Neural cell (in vitro differentiated cells): ENCODE data around the gene IQCN. TPM values are rescaled to one million over a fixed set of nuclear protein-coding genes. Genes with fewer than 3 reads are reported as not detected.

ENCODE experiments used
- H2AFZ ChIP-seq: fragments of 200-600, 300-800 bp; sonication (generic), shearing (Covaris generic); 2 replicates; pipeline ENCODE4 v1.6.0; 2014; ENCODE audit warnings: low read depth, mild to moderate bottlenecking, antibody characterized with exemption, low read length, moderate library complexity
- H3F3A ChIP-seq: fragments of 200-600 bp; shearing (Covaris generic); 2 replicates; pipeline ENCODE4 v1.6.1; 2016; ENCODE audit warnings: mild to moderate bottlenecking, moderate library complexity, mixed read lengths, antibody characterized with exemption, low read length; ENCODE audit not compliant: insufficient read depth, poor library complexity, severe bottlenecking
- H3K27ac ChIP-seq: fragments of 200-600, 300-800 bp; sonication (generic), shearing (Covaris generic); 2 replicates; pipeline ENCODE4 v1.5.1; 2014; ENCODE audit warnings: mild to moderate bottlenecking, low read length, moderate library complexity
- H3K27me3 ChIP-seq: fragments of 300-800, 200-600 bp; sonication (generic), shearing (Covaris generic); 2 replicates; pipeline ENCODE4 v1.6.0; 2014; ENCODE audit warnings: mild to moderate bottlenecking, low read depth, low read length, moderate library complexity; ENCODE audit not compliant: insufficient read depth
- H3K36me3 ChIP-seq: fragments of 300-800, 200-600 bp; sonication (generic), shearing (Covaris generic); 2 replicates; pipeline ENCODE4 v1.5.1; 2014; ENCODE audit warnings: mild to moderate bottlenecking, antibody characterized with exemption, low read length, moderate library complexity; ENCODE audit not compliant: insufficient read depth
- H3K4me2 ChIP-seq: fragments of 300-800, 200-600 bp; sonication (generic), shearing (Covaris generic); 2 replicates; pipeline ENCODE4 v1.6.0; 2014; ENCODE audit warnings: mild to moderate bottlenecking, low read length
- H3K4me3 ChIP-seq: fragments of 300-800, 200-600 bp; sonication (generic), shearing (Covaris generic); 2 replicates; pipeline ENCODE4 v1.5.1; 2014; ENCODE audit warnings: mild to moderate bottlenecking, low read length, moderate library complexity
- H3K79me2 ChIP-seq: fragments of 200-600 bp; shearing (Covaris generic); replicated peaks from 2 replicates; pipeline ENCODE4 v1.6.0; 2014; ENCODE audit warnings: mild to moderate bottlenecking, low read length, moderate library complexity; ENCODE audit not compliant: insufficient read depth
- H3K9ac ChIP-seq: fragments of 300-800, 200-600 bp; sonication (generic), shearing (Covaris generic); 2 replicates; pipeline ENCODE4 v1.6.1; 2016; ENCODE audit warnings: mild to moderate bottlenecking, low read length, mixed read lengths
- H3K9me2 ChIP-seq: fragments of 200-600 bp; shearing (Covaris generic); 2 replicates; pipeline ENCODE4 v1.6.1; 2016; ENCODE audit warnings: mild to moderate bottlenecking, low read length, mixed read lengths; ENCODE audit not compliant: insufficient read depth
- H3K9me3 ChIP-seq: fragments of 200-600, 300-800 bp; sonication (generic), shearing (Covaris generic); 2 replicates; pipeline ENCODE4 v1.6.1; 2016; ENCODE audit warnings: mild to moderate bottlenecking, mixed run types, low read length, moderate library complexity, mixed read lengths
- H4K20me1 ChIP-seq: fragments of 200-600 bp; shearing (Covaris generic); 2 replicates; pipeline ENCODE4 v1.6.1; 2016; ENCODE audit warnings: mild to moderate bottlenecking, mixed run types; ENCODE audit not compliant: insufficient read depth
- CTCF ChIP-seq: fragments of 450-650 bp; IDR thresholded peaks from 2 replicates; pipeline ENCODE4 v1.5.1; 2014; ENCODE audit warnings: antibody characterized with exemption, mild to moderate bottlenecking, moderate library complexity; ENCODE audit not compliant: poor library complexity, severe bottlenecking
- EP300 ChIP-seq: fragments of 450-650 bp; conservative IDR thresholded peaks from 2 replicates; pipeline ENCODE4 v1.6.1; 2014; ENCODE audit warnings: antibody characterized with exemption, mild to moderate bottlenecking, moderate library complexity; ENCODE audit not compliant: poor library complexity, severe bottlenecking
- EZH2 ChIP-seq: fragments of 200-600, 300-800 bp; shearing (Covaris generic), sonication (generic); IDR thresholded peaks from 2 replicates; pipeline ENCODE4 v1.6.1; 2014; ENCODE audit warnings: antibody characterized with exemption, low read length, borderline replicate concordance, mild to moderate bottlenecking; ENCODE audit not compliant: insufficient read depth, poor library complexity, severe bottlenecking
- MXI1 ChIP-seq: fragments of 450-650 bp; conservative IDR thresholded peaks from 2 replicates; pipeline ENCODE4 v1.6.1; 2014; ENCODE audit warnings: antibody characterized with exemption, mild to moderate bottlenecking; ENCODE audit not compliant: poor library complexity, severe bottlenecking
- POLR2AphosphoS5 ChIP-seq: IDR thresholded peaks from 2 replicates; pipeline ENCODE4 v1.6.1; 2012
- RAD21 ChIP-seq: fragments of 450-650 bp; conservative IDR thresholded peaks from 2 replicates; pipeline ENCODE4 v1.6.1; 2014; ENCODE audit warnings: antibody characterized with exemption, mild to moderate bottlenecking, moderate library complexity
- SMC3 ChIP-seq: fragments of 450-650 bp; conservative IDR thresholded peaks from 2 replicates; pipeline ENCODE4 v1.6.1; 2014; ENCODE audit warnings: antibody characterized with exemption, mild to moderate bottlenecking, moderate library complexity; ENCODE audit not compliant: poor library complexity
- TAF1 ChIP-seq: IDR thresholded peaks from 2 replicates; pipeline ENCODE4 v1.6.1; 2012; ENCODE audit warnings: low read depth
- polyA plus RNA-seq: library from polyadenylated mRNA; depleted of rRNA; stranded (reverse); fragments of >200 nt; gene quantifications from 2 replicates; pipeline ENCODE4 v1.2.3, GENCODE V29; 2014

IQCN gene
- polyA plus RNA-seq, 1 donor from 2014 or later = 2.5 TPM

DNA sequence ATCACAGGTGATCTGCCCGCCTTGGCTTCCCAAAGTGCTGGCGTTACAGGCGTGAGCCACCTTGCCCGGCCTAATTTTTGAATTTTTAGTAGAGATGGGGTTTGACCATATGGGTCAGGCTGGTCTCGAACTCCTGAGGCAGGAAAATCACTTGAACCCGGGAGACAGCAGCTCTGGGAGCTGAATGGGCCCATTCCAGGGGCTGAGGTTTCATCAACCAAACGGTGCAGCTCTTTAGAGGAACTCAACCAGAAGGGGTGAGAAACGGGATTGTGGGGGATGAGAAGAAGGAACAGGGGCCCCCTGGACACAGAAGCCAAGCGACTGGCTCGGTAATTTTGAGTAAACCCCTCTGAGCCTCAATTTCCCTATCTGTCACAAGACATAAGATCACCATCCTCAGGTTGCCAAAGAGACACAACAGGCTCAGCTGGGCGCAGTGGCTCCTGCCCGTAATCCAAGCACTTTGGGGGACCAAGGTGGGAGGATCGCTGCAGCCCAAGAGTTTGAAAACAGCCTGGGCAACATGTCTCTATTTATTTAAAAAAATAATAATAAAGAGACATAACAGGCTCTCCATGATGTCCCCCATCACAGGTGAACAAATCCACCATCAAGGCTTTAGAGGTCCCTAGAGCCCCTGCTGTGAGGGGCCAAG lies 562 bp downstream of the IQCN start:
- peaks cover 9% of the 10 kb centered on the region for H3K36me3 ChIP-seq
- H3K79me2 ChIP-seq = peaks cover 41% of the 10 kb centered on the region
- H3K27ac ChIP-seq = no peak overlapping the region
- H2AFZ ChIP-seq = no peak overlapping the region
- no peaks in the 10 kb centered on the region for H3K27me3 ChIP-seq
- peaks cover 29% of the 10 kb centered on the region for H4K20me1 ChIP-seq
- H3K4me2 ChIP-seq = no peak overlapping the region
- no peak overlapping the region for H3K4me3 ChIP-seq
- TF ChIP-seq EZH2 = no peak
- no peak for TF ChIP-seq TAF1
- no peak for TF ChIP-seq SMC3
- no peak for TF ChIP-seq EP300
- TF ChIP-seq RAD21 = no peak
- TF ChIP-seq MXI1 = no peak
- TF ChIP-seq POLR2AphosphoS5 = peak; percentile 1
- H3K9me3 ChIP-seq = no peaks in the 10 kb centered on the region
- H3K9ac ChIP-seq = no peak overlapping the region
- H3F3A ChIP-seq = no peaks in the 10 kb centered on the region
- H3K9me2 ChIP-seq = no peaks in the 10 kb centered on the region

DNA sequence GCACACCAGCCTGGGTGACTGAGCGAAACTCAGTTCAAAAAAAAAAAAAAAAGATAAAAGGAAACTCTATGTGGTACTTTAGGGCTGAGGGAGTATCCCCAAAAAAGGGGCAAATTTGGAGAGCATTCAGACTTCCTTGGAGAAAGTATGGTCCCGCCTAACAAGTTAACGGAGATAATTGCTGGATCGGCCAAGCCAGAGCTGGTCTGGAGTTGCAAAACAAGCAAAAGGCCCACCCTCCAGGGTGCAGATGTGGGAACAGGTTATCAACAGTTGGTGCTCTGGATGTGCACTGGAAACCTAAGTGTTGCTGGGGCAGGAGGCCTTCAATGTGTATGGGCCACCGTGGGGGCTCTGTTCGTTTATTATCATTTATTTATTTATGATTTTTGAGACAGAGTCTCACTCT lies 2.8 kb downstream of the IQCN start:
- H3K9ac ChIP-seq = no peak overlapping the region
- no peaks in the 10 kb centered on the region for H3K9me3 ChIP-seq
- no peaks in the 10 kb centered on the region for H3F3A ChIP-seq
- no peak overlapping the region for H3K4me3 ChIP-seq
- H3K9me2 ChIP-seq = no peaks in the 10 kb centered on the region
- H4K20me1 ChIP-seq = peaks cover 17% of the 10 kb centered on the region
- peaks cover 25% of the 10 kb centered on the region for H3K79me2 ChIP-seq
- TF ChIP-seq RAD21 = no peak
- no peak overlapping the region for H2AFZ ChIP-seq
- no peaks in the 10 kb centered on the region for H3K27me3 ChIP-seq
- H3K36me3 ChIP-seq = peaks cover 6% of the 10 kb centered on the region
- no peak overlapping the region for H3K4me2 ChIP-seq
- H3K27ac ChIP-seq = no peak overlapping the region

- H3K4me3 ChIP-seq = no peak overlapping the region
- no peak overlapping the region for H2AFZ ChIP-seq
- no peak for TF ChIP-seq POLR2AphosphoS5
- TF ChIP-seq MXI1 = no peak
- TF ChIP-seq EP300 = no peak
- no peak for TF ChIP-seq EZH2
- TF ChIP-seq TAF1 = no peak
- TF ChIP-seq CTCF = no peak
- no peak for TF ChIP-seq RAD21
- H3K36me3 ChIP-seq = peaks cover 6% of the 10 kb centered on the region
- H3K9me2 ChIP-seq = no peaks in the 10 kb centered on the region
- no peak overlapping the region for H3K4me2 ChIP-seq
- H3F3A ChIP-seq = no peaks in the 10 kb centered on the region
- H3K27ac ChIP-seq = no peak overlapping the region
- H3K79me2 ChIP-seq = peaks cover 14% of the 10 kb centered on the region
- no peaks in the 10 kb centered on the region for H3K9me3 ChIP-seq
- peaks cover 10% of the 10 kb centered on the region for H4K20me1 ChIP-seq
- no peak overlapping the region for H3K9ac ChIP-seq
- H3K27me3 ChIP-seq = no peaks in the 10 kb centered on the region
Observed at GRCh38 chr19:18270326-18270725, 3.9 kb downstream of the IQCN start.
